NCI-H146 (cell line): Measurements from ENCODE around the gene ARNT2.
A peak's percentile ranks its signal among the peaks of the same experiment; 100 is the strongest.
"Not testable (repeated sequence)": the region's sequence is repeated elsewhere in the genome, so short reads cannot be mapped to it uniquely, and the experiment has no call there.

Source experiments
- DNase-seq: peaks from one replicate; lab custom pipeline; 2025; lab: John Stamatoyannopoulos, UW

Gene ARNT2

GRCh38 chr15:80404057-80404760 is at the start of gene ARNT2:
TSS of gene ARNT2 (plus strand) at chr15:80404382. CDS start at chr15:80404516, 134 bp downstream.
- DNase-seq, result peak; percentile 60

DNA sequence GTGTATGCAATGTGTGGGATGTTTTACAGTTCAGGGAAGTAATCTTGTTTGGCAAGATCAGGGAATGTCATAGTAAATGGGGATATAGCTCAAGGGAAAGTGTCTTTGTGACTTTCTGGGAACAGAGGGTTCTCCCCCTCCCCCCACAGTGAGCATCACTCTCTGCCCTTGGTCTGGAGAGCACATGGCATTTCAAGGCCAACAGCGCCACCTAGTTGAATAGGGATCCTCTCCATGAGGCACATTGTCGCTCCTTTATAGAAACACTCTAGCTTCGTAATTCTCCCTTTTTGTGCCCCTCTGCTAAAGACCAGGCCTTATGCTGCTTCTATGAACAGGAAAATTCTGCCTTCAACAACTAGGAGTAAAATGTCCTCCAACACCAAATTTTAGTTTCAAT is 37.1 kb upstream of the ARNT2 start:
- no peak for DNase-seq

- no peak for DNase-seq
Measured at GRCh38 chr15:80367661-80368060, 36.5 kb upstream of the ARNT2 start.

DNA sequence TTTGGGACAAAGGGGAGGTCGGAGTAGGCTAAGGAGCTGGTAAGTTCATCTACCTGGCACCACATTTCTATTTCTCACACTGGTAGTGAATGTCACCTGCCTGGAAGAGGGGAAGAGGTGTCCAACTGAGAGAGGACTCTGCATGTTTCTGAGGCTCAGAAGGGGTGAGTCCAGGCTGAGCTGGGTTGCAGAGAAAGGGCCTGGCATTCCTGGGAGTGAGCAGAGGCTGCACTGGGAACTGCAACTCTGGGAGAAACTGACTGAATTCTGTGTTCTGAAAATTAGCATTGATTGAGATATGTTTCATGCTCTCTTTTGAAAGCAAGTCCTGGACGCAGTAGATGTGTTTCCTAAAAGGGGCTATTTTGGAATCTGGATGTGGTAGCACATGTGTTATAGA is 32.3 kb upstream of the ARNT2 start:
- no peak for DNase-seq

- DNase-seq, result no peak
Measured at GRCh38 chr15:80374441-80374840, 29.7 kb upstream of the ARNT2 start.

GRCh38 chr15:80375968-80376891 is 28.0 kb upstream of the ARNT2 start:
- DNase-seq, result no peak

- DNase-seq, result no peak
Measured at GRCh38 chr15:80379693-80380092, 24.5 kb upstream of the ARNT2 start.

DNA sequence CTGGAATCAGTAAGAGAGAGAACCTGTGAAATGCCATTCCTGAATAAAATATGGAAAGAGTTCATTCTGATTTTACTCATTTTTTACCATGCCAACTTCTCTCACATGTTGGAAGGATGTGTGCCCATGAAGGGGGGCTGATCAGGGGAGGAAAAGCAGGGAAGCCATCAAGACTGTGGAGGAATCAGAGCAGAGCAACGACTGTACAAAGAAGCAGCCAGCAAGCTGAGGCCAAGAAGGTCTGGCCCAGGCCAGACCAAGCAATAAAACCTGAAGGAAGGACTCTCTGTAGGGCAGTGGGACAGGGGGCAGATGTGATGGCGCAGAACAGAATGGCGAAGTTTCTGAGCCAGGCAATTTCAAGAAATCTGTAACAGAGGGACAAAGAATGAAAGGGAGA is 24.0 kb upstream of the ARNT2 start:
- no peak for DNase-seq

GRCh38 chr15:80382285-80382684 is 21.9 kb upstream of the ARNT2 start:
- no peak for DNase-seq

GRCh38 chr15:80384432-80384831 is 19.8 kb upstream of the ARNT2 start:
- DNase-seq, result no peak

DNA sequence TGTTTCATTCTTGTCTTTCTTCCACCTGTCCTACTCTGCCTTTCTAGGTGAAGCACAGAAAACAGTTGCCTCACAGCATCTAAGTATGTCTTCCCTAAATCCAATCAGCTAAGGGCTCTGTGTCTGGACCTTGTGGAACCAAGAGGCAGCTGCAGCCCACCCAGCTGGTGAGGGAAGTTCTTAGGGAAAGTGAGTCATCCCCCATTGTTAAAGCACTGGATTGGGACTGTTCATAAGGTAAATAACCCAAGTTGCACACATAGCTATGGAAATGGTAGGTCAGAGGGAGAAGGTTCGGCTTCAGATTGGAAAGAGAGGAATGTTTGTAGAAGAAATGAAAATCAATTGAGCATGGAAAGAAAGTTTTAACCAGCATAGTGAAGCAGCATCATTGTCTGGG is 18.0 kb upstream of the ARNT2 start:
- no peak for DNase-seq

GRCh38 chr15:80388326-80388725 is 15.9 kb upstream of the ARNT2 start:
- no peak for DNase-seq

DNA sequence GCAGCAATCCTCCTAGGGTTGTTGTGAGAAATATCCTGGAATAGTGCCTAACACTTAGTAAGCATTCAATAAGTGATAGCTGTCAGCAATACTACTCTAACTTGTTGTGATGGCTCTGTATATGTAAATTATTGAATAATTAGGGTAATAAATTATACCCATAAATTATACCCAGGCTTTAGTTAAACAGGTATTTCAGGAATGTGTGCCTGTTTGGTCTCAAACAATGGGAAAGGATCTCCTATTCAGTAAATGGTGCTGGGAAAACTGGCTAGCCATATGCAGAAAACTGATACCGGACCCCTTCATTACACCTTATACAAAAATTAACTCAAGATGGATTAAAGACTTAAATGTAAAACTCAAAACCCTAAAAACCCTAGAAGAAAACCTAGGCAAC is 14.8 kb upstream of the ARNT2 start:
- no peak for DNase-seq

GRCh38 chr15:80390942-80391341 is 13.2 kb upstream of the ARNT2 start:
- DNase-seq, result not testable (repeated sequence)

DNA sequence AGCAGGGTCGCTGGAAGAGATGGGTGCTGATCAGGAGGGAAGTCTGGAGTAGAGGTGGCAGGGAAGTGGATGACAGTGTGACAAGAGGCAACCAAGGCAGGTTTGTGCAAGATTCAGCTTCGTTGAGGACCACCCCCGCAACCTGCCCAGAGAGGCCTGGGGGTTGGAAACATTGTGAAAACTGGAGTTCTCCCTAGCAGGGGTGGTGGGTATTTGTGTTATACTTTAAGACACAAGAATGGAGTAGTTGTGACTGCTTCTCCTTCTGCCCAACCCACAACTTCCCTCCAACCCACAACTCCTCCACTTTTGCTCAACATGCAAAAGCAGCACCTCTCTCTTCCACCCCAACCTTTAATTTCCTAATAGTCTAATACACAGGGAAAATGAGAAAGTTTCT is 8.6 kb upstream of the ARNT2 start:
- DNase-seq, result no peak

- DNase-seq, result no peak
Measured at GRCh38 chr15:80396096-80396495, 8.1 kb upstream of the ARNT2 start.

- no peak for DNase-seq
Measured at GRCh38 chr15:80399508-80399907, 4.7 kb upstream of the ARNT2 start.

DNA sequence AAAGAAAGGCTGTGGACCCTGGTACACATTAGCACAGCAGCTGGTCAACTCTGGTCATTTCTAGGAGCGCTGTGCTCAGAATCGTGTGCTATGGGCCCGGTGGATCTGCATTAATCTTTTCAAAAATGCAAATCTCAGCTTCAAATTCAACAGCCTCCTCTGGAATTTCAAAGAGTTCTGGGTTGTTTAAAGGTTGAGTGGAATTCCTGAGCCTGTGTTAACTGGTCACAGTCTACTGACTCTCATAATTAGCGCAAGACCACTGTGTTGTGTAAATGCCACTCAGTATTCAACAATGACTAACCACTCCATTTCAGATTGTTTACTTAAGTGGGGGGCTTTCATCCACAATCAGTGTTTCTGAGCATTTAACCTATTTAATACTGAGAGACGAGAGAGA is 2.7 kb upstream of the ARNT2 start:
- DNase-seq, result peak; percentile 14

- no peak for DNase-seq
Measured at GRCh38 chr15:80402339-80402738, 1.8 kb upstream of the ARNT2 start.

DNA sequence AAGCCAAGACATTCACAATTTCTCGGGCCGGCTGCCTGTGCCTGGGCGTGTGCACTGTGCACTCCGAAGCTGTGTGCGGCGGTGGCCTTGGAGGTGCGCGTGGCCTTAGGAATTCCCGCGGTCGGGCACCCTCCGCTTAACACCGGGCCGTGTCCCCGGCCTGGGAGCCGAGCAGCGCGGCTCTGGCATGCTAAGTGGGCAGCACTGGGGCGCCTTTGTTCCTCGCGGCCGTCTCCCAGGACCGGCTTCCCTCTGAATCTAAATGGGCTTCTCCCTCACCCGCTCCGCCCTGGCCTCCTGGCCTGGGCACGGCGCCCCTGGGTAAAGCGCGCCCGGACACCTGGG is 498 bp upstream of the ARNT2 start:
- DNase-seq, result peak; percentile 46

DNA sequence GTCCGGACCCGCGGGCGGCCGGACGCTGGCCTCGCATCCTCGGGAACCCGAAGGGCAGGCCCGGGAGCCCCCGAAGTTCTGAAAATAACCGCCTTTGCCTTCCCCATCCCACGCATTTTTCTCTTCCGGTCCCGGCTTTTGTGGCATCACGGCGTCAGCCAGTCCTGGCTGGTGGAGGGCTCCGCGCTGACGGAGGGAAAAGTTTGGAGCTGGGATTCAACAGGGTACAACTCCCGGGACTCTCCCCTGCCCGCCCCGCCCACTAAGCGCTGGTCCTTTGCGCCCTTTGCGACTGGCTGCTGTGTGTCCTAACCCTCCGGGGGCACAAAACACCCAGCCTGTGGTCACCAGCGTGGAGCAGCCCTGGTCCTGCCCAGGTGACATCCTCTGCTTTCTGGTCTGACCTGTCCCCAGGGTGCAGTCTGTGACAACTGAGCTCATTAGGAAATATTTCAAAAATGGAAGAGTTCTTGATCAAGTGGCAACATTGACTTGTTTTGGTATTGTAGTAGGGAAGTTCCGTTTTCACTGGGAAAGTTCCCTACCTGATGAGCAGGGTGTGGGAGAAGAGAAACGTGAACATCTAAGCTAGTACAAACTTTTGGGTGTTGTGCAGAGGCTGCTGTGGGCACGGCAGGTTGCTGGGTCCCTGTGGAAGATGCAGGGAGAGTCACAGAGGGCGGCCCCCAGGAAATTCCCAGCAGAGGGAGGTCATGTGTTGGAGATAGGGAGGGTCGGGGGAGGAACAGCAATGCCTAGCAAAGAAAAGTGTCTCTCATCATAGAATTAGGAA is 775 bp downstream of the ARNT2 start:
- DNase-seq, result peak; percentile 45

DNA sequence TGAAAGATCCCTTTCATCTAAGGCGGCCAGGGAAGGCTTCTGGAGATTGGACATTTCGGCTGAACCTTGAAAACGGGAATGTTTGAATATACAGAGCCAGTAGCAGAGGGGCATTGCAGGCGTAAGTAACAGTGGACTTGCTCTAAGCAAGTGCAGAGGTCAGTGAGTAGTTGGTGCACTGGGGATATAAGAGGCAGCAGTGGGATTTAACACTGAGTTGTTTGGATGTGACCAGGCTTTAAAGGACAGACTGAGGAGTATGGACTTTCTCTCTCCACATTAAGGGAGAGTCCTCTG is 1.3 kb downstream of the ARNT2 start:
- no peak for DNase-seq

DNA sequence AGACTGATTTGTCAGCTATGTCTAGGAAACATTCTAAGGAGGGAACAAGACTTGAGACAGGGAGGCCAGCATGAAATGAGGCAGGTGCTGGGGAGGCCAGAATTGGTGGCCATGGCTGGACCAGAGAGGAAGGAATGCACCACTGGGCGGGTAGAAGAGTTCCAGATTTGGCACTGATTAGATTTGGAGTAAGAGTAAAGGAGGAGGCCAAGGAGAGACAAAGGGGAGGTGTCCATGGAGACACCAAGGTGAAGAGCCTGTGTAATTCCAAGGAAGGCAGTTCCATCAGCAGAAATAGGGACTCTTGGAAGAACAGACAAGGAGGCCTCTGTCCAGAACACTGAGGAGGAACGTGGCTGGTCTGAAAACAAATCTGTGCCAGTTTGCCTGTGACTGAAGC is 1.8 kb downstream of the ARNT2 start:
- no peak for DNase-seq
